GM12878 (cell line): ENCODE measurements around the gene EPN1. TPM values are rescaled to one million over a fixed set of nuclear protein-coding genes. Genes with fewer than 3 reads are reported as not detected.

Source experiments
- ATAC-seq: fragments of 200-7000 bp; cut with Tn5 transposase; 3 replicates; pipeline ENCODE4 v1.9.1; 2020; ENCODE audit warnings: mild to moderate bottlenecking, moderate library complexity
- BruUV-seq: library from RNA; stranded (reverse); fragments of 400-500 nt; replicated peaks from 2 replicates; lab custom pipeline; 2021; lab: Mats Ljungman, UMichigan
- CTCF ChIA-PET: fragments of 300-600 bp; sonication (Branson Sonifier 250); formaldehyde crosslinking; extraction: SDS; loops from one replicate; lab custom pipeline; 2021; ENCODE audit warnings: inconsistent platforms; lab: Yijun Ruan, JAX
- POLR2A ChIA-PET: fragments of 350-600 bp; formaldehyde crosslinking; extraction: SDS; loops from one replicate; lab custom pipeline; 2021; ENCODE audit warnings: inconsistent platforms; lab: Charles Lee
- RAD21 ChIA-PET: fragments of 300-600 bp; sonication (Branson Sonifier 250); formaldehyde crosslinking; loops from one replicate; lab custom pipeline; 2023; ENCODE audit warnings: antibody characterized with exemption; ENCODE audit not compliant: unreplicated experiment; lab: Charles Lee
- SMC1A ChIA-PET: fragments of 300-600 bp; sonication (Branson Sonifier 250); formaldehyde crosslinking; loops from one replicate; lab custom pipeline; 2023; ENCODE audit not compliant: unreplicated experiment, uncharacterized antibody; lab: Charles Lee
- DNase-seq: peaks from one replicate; pipeline ENCODE4 v3.0.0-alpha.2; 2011; ENCODE audit warnings: low read depth, low spot score
- FAIRE-seq: peaks from 3 replicates; lab custom pipeline; 2011; peaks lifted over from hg19 to GRCh38; lab: Jason Lieb, UNC
- H2AFZ ChIP-seq: 2 replicates; pipeline ENCODE4 v1.6.0; 2011; ENCODE audit warnings: low read depth, low read length, control low read depth; ENCODE audit not compliant: control insufficient read depth
- H3K27ac ChIP-seq: 2 replicates; pipeline ENCODE4 v1.5.1; 2011; ENCODE audit warnings: control low read depth; ENCODE audit not compliant: control insufficient read depth, insufficient read depth
- H3K27me3 ChIP-seq, 2 experiments: replicated peaks in 1 of 2; 2 replicates each; pipeline versions ENCODE4 v1.6.0 to v1.6.1; 2011; ENCODE audit warnings: low read length in 1 of 2; ENCODE audit not compliant: control insufficient read depth in 2 of 2, insufficient read depth in 2 of 2
- H3K36me3 ChIP-seq, 2 experiments: 2 replicates each; pipeline ENCODE4 v1.5.1; 2011; ENCODE audit warnings: low read length in 1 of 2; ENCODE audit not compliant: control insufficient read depth in 2 of 2, insufficient read depth in 2 of 2
- H3K4me1 ChIP-seq: 2 replicates; pipeline ENCODE4 v1.6.1; 2011; ENCODE audit warnings: mild to moderate bottlenecking, low read length, moderate library complexity, mixed read lengths; ENCODE audit not compliant: control insufficient read depth, insufficient read depth
- H3K4me2 ChIP-seq: 2 replicates; pipeline ENCODE4 v1.6.0; 2011; ENCODE audit warnings: control low read depth; ENCODE audit not compliant: control insufficient read depth, insufficient read depth
- H3K4me3 ChIP-seq: fragments of 200-600 bp; sonication (generic); 2 replicates; pipeline ENCODE4 v1.5.1; 2016
- H3K79me2 ChIP-seq: 2 replicates; pipeline ENCODE4 v1.6.0; 2011; ENCODE audit warnings: low read length; ENCODE audit not compliant: control insufficient read depth, insufficient read depth
- H3K9ac ChIP-seq: 2 replicates; pipeline ENCODE4 v1.8.0; 2011; ENCODE audit warnings: low read length, control low read depth, mixed read lengths; ENCODE audit not compliant: control insufficient read depth, insufficient read depth
- H3K9me3 ChIP-seq: replicated peaks from 3 replicates; pipeline ENCODE4 v1.5.1; 2011; ENCODE audit warnings: mild to moderate bottlenecking, low read length; ENCODE audit not compliant: control insufficient read depth, insufficient read depth
- H4K20me1 ChIP-seq: 2 replicates; pipeline ENCODE4 v1.6.0; 2011; ENCODE audit not compliant: control insufficient read depth, insufficient read depth
- CBX5 ChIP-seq: sonication (generic); IDR thresholded peaks from 2 replicates; pipeline ENCODE4 v1.6.1; 2016; ENCODE audit warnings: low read depth, moderate library complexity, mild to moderate bottlenecking, inconsistent platforms
- DPF2 ChIP-seq: fragments of 450-650 bp; IDR thresholded peaks from 2 replicates; pipeline ENCODE4 v1.6.1; 2017; ENCODE audit warnings: mild to moderate bottlenecking
- EED ChIP-seq: sonication (generic); IDR thresholded peaks from 2 replicates; pipeline ENCODE4 v1.6.1; 2016; ENCODE audit warnings: antibody characterized with exemption, low read depth
- EGR1 ChIP-seq, 2 experiments: IDR thresholded peaks; 1 replicate in 1 of 2; 2 replicates in 1 of 2; pipeline ENCODE4 v1.6.1; 2011 to 2012; ENCODE audit warnings: low read depth in 2 of 2, low read length in 2 of 2, borderline replicate concordance in 1 of 2, mild to moderate bottlenecking in 1 of 2, moderate library complexity in 1 of 2
- HDAC6 ChIP-seq: fragments of 200-600 bp; sonication (generic); IDR thresholded peaks from one replicate; pipeline ENCODE4 v1.8.0; 2017; ENCODE audit warnings: antibody characterized with exemption; ENCODE audit not compliant: unreplicated experiment
- PAX8 ChIP-seq: fragments of 450-650 bp; IDR thresholded peaks from 2 replicates; pipeline ENCODE4 v1.6.1; 2017; ENCODE audit warnings: mild to moderate bottlenecking, moderate library complexity
- POLR2AphosphoS2 ChIP-seq: IDR thresholded peaks from 2 replicates; pipeline ENCODE4 v1.6.1; 2011; ENCODE audit warnings: low read depth, mild to moderate bottlenecking, low read length, improper control_type of control experiment, moderate library complexity
- RB1 ChIP-seq: fragments of 450-650 bp; formaldehyde crosslinking; IDR thresholded peaks from 2 replicates; pipeline ENCODE4 v1.6.1; 2017; ENCODE audit warnings: mild to moderate bottlenecking, borderline replicate concordance
- WGBS: methylation state at CpG from one replicate; pipeline ENCODE4 v1.1.6; 2016; ENCODE audit warnings: low lambda C conversion rate; ENCODE audit not compliant: insufficient replicate concordance, insufficient coverage; ENCODE audit errors: missing lambda C conversion rate; 5-methylcytosine and 5-hydroxymethylcytosine counted together
- in situ Hi-C: fragments of 300-500 bp; cut with MboI; formaldehyde crosslinking; loops from 9 replicates; pipeline ENCODE4 v1.14.3; 2018; ENCODE audit warnings: mixed read lengths
- intact Hi-C: fragments of 100-400 bp; cut with micrococcal nuclease; formaldehyde crosslinking; loops from one replicate; pipeline ENCODE4 v1.14.2; 2022; ENCODE audit not compliant: unreplicated experiment
- polyA plus RNA-seq, 11 experiments: library from polyadenylated mRNA; depleted of rRNA in 4 of 11; unstranded in 6 of 11; stranded (reverse) in 5 of 11; fragments of >200 nt; fragmentation: Nextera tagmentation in 4 of 11; fragmentation: Illumina TruSeq in 1 of 11; extraction: Ambion mirVana in 4 of 11; extraction: Trizol in 1 of 11; gene quantifications; 1 replicate in 1 of 11; 2 replicates in 10 of 11; pipeline versions ENCODE4 v1.2.1 to v1.2.3, GENCODE V29; 2011 to 2016; ENCODE audit warnings: inconsistent platforms in 2 of 11, missing spikeins in 2 of 11, low read depth in 1 of 11
- total RNA-seq, 4 experiments: library from RNA; depleted of rRNA in 3 of 4; stranded (reverse); fragments of >200 nt in 3 of 4; fragmentation: Illumina TruSeq in 1 of 4; extraction: Trizol in 1 of 4; gene quantifications; 2 replicates each; pipeline versions ENCODE4 v1.2.1 to v1.2.3, GENCODE V29; 2013 to 2021
- TF ChIP-seq, protein P1 (sequence below): fragments of 450-650 bp; IDR thresholded peaks from 2 replicates; pipeline ENCODE4 v1.6.1; 2017; ENCODE audit warnings: mild to moderate bottlenecking
- TF ChIP-seq, protein P2 (sequence below): IDR thresholded peaks from 2 replicates; pipeline ENCODE4 v1.6.1; 2012; ENCODE audit warnings: low read depth, low read length, improper control_type of control experiment
- TF ChIP-seq, protein P3 (sequence below): IDR thresholded peaks from 2 replicates; pipeline ENCODE4 v1.6.1; 2011; ENCODE audit warnings: low read depth, low read length, improper control_type of control experiment, borderline replicate concordance
- TF ChIP-seq, protein P4 (sequence below): fragments of 450-650 bp; IDR thresholded peaks from 2 replicates; pipeline ENCODE4 v1.6.1; 2017; ENCODE audit warnings: low read depth, mild to moderate bottlenecking, moderate library complexity

The EPN1 gene
- total and polyA plus RNA-seq, 10 of the 15 experiments (the other 5 are each of a cell fraction or from before 2014, with no cell fraction given), result 0.11 to 88.5 (median 10.6) TPM

DNA sequence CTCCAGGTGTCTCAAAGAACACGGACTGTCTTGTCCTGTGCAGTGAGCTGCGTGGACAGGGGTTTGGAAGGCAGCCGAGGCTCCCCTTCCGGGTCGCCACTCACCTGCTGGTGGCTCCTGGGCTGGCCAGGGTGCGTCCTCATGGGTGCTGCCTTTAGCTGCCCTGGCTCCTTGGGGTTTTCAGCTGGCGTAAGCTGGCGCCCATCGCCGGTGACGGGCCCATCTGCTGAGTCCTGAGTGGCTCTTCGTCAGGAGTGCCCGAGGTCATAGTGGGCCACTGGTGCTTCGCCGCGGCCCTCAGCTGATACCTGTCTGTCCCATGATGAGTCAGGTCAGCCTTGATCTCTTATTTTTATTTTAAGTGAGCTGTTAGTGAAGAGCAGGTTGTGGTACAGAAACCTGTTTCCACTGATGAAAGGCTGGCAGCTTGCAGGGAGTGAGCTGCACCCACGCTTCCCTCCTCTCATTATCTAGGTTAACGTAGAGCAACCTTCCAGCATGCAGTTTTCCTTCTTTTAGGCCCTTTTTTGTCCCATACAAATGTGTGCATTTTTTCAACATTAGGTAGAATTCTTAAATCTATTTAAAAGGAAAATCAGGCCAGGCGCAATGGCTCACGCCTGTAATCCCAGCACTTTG lies 18.4 kb downstream of the EPN1 start:
- no peaks in the 10 kb centered on the region for H4K20me1 ChIP-seq
- H3K4me3 ChIP-seq, result no peak overlapping the region
- no peaks in the 10 kb centered on the region for H3K9me3 ChIP-seq
- SMC1A ChIA-PET, result no interaction called here
- RAD21 ChIA-PET, result no interaction called here
- WGBS, result 95% methylated on average over 20 of the region's 20 CpGs
- in situ Hi-C loops (no loop called here), intact Hi-C loops (no loop called here)
- no peak overlapping the region for H3K27ac ChIP-seq
- DNase-seq (no peak), FAIRE-seq (no peak), ATAC-seq (no peak)
- no peaks in the 10 kb centered on the region for H3K79me2 ChIP-seq
- CTCF ChIA-PET, result interaction anchor here (1.2 to 1.3 kb wide), 2 partner anchors 11 to 61 kb away, joined by 3 read pairs; no protein-coding TSS in a partner anchor
- no peak for TF ChIP-seq CBX5
- H2AFZ ChIP-seq, result no peak overlapping the region
- peaks cover 9 to 41% of the 10 kb centered on the region in 2 experiments; a peak in 3 of 4 replicates for H3K36me3 ChIP-seq
- no peak overlapping the region for H3K4me2 ChIP-seq
- POLR2A ChIA-PET, result no interaction called here
- no TSS peak for BruUV-seq
- no peaks in the 10 kb centered on the region for H3K4me1 ChIP-seq
- H3K9ac ChIP-seq, result no peak overlapping the region
- no peaks in the 10 kb centered on the region for H3K27me3 ChIP-seq

DNA sequence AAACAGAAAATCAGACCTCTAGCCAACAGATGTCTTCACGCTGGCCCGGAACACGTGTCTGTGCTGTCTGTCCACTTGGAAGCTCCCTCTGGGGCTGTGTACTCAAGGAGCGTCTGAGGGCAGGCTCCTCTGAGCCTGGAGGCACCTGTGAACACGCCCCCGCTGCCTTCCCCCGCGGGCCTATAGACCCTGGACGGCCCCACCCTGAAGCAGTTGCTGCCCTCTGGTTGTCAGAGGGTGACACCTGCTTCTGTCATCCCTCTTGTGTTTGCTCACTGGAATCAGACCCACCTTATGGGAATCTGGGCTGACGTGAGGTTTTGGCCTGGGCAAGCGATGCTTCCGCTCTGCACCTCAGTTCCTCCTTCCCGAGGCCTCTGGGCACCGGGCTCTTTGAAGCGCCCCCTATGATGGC lies 19.2 kb downstream of the EPN1 start:
- POLR2A ChIA-PET, result no interaction called here
- no peaks in the 10 kb centered on the region for H4K20me1 ChIP-seq
- H3K9ac ChIP-seq, result no peak overlapping the region
- BruUV-seq, result no TSS peak
- DNase-seq (no peak), FAIRE-seq (no peak), ATAC-seq (no peak)
- H3K9me3 ChIP-seq, result no peaks in the 10 kb centered on the region
- TF ChIP-seq HDAC6, result no peak
- TF ChIP-seq, protein P1, sequence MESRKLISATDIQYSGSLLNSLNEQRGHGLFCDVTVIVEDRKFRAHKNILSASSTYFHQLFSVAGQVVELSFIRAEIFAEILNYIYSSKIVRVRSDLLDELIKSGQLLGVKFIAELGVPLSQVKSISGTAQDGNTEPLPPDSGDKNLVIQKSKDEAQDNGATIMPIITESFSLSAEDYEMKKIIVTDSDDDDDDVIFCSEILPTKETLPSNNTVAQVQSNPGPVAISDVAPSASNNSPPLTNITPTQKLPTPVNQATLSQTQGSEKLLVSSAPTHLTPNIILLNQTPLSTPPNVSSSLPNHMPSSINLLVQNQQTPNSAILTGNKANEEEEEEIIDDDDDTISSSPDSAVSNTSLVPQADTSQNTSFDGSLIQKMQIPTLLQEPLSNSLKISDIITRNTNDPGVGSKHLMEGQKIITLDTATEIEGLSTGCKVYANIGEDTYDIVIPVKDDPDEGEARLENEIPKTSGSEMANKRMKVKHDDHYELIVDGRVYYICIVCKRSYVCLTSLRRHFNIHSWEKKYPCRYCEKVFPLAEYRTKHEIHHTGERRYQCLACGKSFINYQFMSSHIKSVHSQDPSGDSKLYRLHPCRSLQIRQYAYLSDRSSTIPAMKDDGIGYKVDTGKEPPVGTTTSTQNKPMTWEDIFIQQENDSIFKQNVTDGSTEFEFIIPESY, result no peak
- TF ChIP-seq, protein P2, sequence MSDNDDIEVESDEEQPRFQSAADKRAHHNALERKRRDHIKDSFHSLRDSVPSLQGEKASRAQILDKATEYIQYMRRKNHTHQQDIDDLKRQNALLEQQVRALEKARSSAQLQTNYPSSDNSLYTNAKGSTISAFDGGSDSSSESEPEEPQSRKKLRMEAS, result no peak
- TF ChIP-seq RB1, result no peak
- TF ChIP-seq, protein P3, sequence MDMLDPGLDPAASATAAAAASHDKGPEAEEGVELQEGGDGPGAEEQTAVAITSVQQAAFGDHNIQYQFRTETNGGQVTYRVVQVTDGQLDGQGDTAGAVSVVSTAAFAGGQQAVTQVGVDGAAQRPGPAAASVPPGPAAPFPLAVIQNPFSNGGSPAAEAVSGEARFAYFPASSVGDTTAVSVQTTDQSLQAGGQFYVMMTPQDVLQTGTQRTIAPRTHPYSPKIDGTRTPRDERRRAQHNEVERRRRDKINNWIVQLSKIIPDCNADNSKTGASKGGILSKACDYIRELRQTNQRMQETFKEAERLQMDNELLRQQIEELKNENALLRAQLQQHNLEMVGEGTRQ, result no peak
- no peak for TF ChIP-seq EED
- TF ChIP-seq, protein P4, sequence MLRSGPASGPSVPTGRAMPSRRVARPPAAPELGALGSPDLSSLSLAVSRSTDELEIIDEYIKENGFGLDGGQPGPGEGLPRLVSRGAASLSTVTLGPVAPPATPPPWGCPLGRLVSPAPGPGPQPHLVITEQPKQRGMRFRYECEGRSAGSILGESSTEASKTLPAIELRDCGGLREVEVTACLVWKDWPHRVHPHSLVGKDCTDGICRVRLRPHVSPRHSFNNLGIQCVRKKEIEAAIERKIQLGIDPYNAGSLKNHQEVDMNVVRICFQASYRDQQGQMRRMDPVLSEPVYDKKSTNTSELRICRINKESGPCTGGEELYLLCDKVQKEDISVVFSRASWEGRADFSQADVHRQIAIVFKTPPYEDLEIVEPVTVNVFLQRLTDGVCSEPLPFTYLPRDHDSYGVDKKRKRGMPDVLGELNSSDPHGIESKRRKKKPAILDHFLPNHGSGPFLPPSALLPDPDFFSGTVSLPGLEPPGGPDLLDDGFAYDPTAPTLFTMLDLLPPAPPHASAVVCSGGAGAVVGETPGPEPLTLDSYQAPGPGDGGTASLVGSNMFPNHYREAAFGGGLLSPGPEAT, result no peak
- TF ChIP-seq EGR1 (IDR thresholded peaks at IDR 0.05; ENCODE audit: borderline replicate concordance in 1 of 2, low read depth in 2 of 2, low read length in 2 of 2), result no peak
- no peak for TF ChIP-seq PAX8
- TF ChIP-seq DPF2, result no peak
- no peak for TF ChIP-seq POLR2AphosphoS2
- WGBS, result 99% methylated on average over 15 of the region's 15 CpGs
- no peaks in the 10 kb centered on the region for H3K27me3 ChIP-seq
- H3K4me3 ChIP-seq, result no peak overlapping the region
- intact Hi-C loops (no loop called here), in situ Hi-C loops (no loop called here)
- no peak overlapping the region for H3K27ac ChIP-seq
- H3K79me2 ChIP-seq, result no peaks in the 10 kb centered on the region
- RAD21 ChIA-PET, result no interaction called here
- H2AFZ ChIP-seq, result no peak overlapping the region
- no peaks in the 10 kb centered on the region for H3K4me1 ChIP-seq
- CTCF ChIA-PET, result interaction anchor here (1.2 to 1.3 kb wide), 2 partner anchors 10 to 61 kb away, joined by 3 read pairs; no protein-coding TSS in a partner anchor
- H3K4me2 ChIP-seq, result no peak overlapping the region
- SMC1A ChIA-PET, result no interaction called here
- H3K36me3 ChIP-seq, result peaks cover 9 to 36% of the 10 kb centered on the region in 2 experiments; a peak in 3 of 4 replicates
